ENCODE measurements around the gene BLOC1S4.

- TF ChIP-seq CTCF (IDR thresholded peaks at IDR 0.05; ENCODE audit: low read depth, low read length, missing input control) (no peak), YY1 (IDR thresholded peaks at IDR 0.05) (no peak), SP1 (IDR thresholded peaks at IDR 0.05) (no peak), REST (IDR thresholded peaks at IDR 0.05) (no peak)
Observed at GRCh38 chr4:6734165-6734786, 18.3 kb downstream of the BLOC1S4 start.
